K562 (cell line): Measurements from ENCODE around the gene AMDHD2. TPM values are rescaled to one million over a fixed set of nuclear protein-coding genes. Genes with fewer than 3 reads are reported as not detected.
"Not testable (repeated sequence)": the region's sequence is repeated elsewhere in the genome, so short reads cannot be mapped to it uniquely, and the experiment has no call there.

Experiments used
- ATAC-seq: fragments of 200-7000 bp; cut with Tn5 transposase; 3 replicates; pipeline ENCODE4 v1.9.1; 2020; ENCODE audit warnings: moderate library complexity
- BruUV-seq: library from RNA; stranded (reverse); fragments of 400-500 nt; replicated peaks from 2 replicates; lab custom pipeline; 2021; lab: Mats Ljungman, UMichigan
- CTCF ChIA-PET: fragments of 300-600 bp; formaldehyde crosslinking; extraction: SDS; loops from one replicate; lab custom pipeline; 2021; ENCODE audit warnings: low intra/inter-chr PET ratio; lab: Yijun Ruan, JAX
- POLR2A ChIA-PET: fragments of 300-600, 350-650 bp; sonication (Branson Sonifier 250); formaldehyde crosslinking; extraction: SDS; loops from one replicate; lab custom pipeline; 2021; ENCODE audit warnings: antibody characterized with exemption, inconsistent platforms; lab: Yijun Ruan, JAX
- DNase-seq, 4 experiments: peaks; one replicate each; pipeline versions ENCODE4 v3.0.0 to v3.0.0-alpha.2; 2011 to 2018; ENCODE audit warnings: low spot score in 3 of 4, mixed read lengths in 3 of 4; ENCODE audit errors: extremely low read depth in 1 of 4
- FAIRE-seq: peaks from 2 replicates; lab custom pipeline; 2011; peaks lifted over from hg19 to GRCh38; lab: Jason Lieb, UNC
- H2AFZ ChIP-seq: 2 replicates; pipeline ENCODE4 v1.6.0; 2011; ENCODE audit warnings: low read depth, low read length, control low read depth, inconsistent platforms
- H3K27ac ChIP-seq: fragments of 200-600 bp; 3 replicates; pipeline ENCODE4 v1.8.0; 2011; ENCODE audit warnings: low read depth, mild to moderate bottlenecking, control low read depth, inconsistent platforms, low read length, moderate library complexity, mixed read lengths; ENCODE audit errors: extremely low read depth
- H3K27me3 ChIP-seq, 2 experiments: fragments of 300-600 bp in 1 of 2; 2 replicates in 1 of 2; 3 replicates in 1 of 2; pipeline versions ENCODE4 v1.6.0 to v1.8.0; 2011; ENCODE audit warnings: inconsistent platforms in 2 of 2, low read length in 2 of 2, mild to moderate bottlenecking in 1 of 2, mixed read lengths in 1 of 2, moderate library complexity in 1 of 2; ENCODE audit not compliant: control insufficient read depth in 2 of 2, insufficient read depth in 2 of 2
- H3K36me3 ChIP-seq: fragments of 300-600 bp; 3 replicates; pipeline ENCODE4 v1.8.0; 2011; ENCODE audit warnings: mild to moderate bottlenecking, low read length, inconsistent platforms; ENCODE audit not compliant: control insufficient read depth, insufficient read depth
- H3K4me1 ChIP-seq, 2 experiments: fragments of 200-600 bp in 1 of 2; replicated peaks in 1 of 2; 2 replicates in 1 of 2; 3 replicates in 1 of 2; pipeline versions ENCODE4 v1.5.1 to v1.8.0; 2011; ENCODE audit warnings: inconsistent platforms in 2 of 2, low read length in 2 of 2, mild to moderate bottlenecking in 1 of 2, mixed read lengths in 1 of 2, moderate library complexity in 1 of 2; ENCODE audit not compliant: control insufficient read depth in 2 of 2, insufficient read depth in 2 of 2
- H3K4me2 ChIP-seq: 2 replicates; pipeline ENCODE4 v1.6.1; 2011; ENCODE audit warnings: low read length, control low read depth, inconsistent platforms, mixed read lengths; ENCODE audit not compliant: insufficient read depth
- H3K4me3 ChIP-seq: fragments of 200-600 bp; sonication (generic), shearing (Covaris generic); 2 replicates; pipeline ENCODE4 v1.5.1; 2016; ENCODE audit warnings: control low read depth, inconsistent platforms
- H3K79me2 ChIP-seq: fragments of 200-600 bp; 3 replicates; pipeline ENCODE4 v1.8.0; 2011; ENCODE audit warnings: low read length, inconsistent platforms; ENCODE audit not compliant: control insufficient read depth, insufficient read depth
- H3K9ac ChIP-seq, 2 experiments: 2 replicates each; pipeline versions ENCODE4 v1.6.0 to v1.6.1; 2011; ENCODE audit warnings: low read depth in 2 of 2, low read length in 2 of 2, control low read depth in 1 of 2, inconsistent platforms in 1 of 2, mild to moderate bottlenecking in 1 of 2, mixed read lengths in 1 of 2; ENCODE audit not compliant: insufficient read depth in 1 of 2
- H3K9me1 ChIP-seq: one replicate; pipeline ENCODE4 v1.6.0; 2011; ENCODE audit warnings: inconsistent platforms, mild to moderate bottlenecking, low read length, moderate library complexity; ENCODE audit not compliant: control insufficient read depth, insufficient read depth
- H3K9me3 ChIP-seq: replicated peaks from 2 replicates; pipeline ENCODE4 v1.5.1; 2011; ENCODE audit warnings: low read depth, low read length, inconsistent platforms; ENCODE audit not compliant: control insufficient read depth, insufficient read depth
- H4K20me1 ChIP-seq: replicated peaks from 2 replicates; pipeline ENCODE4 v1.6.1; 2011; ENCODE audit warnings: low read length, inconsistent platforms, mixed read lengths; ENCODE audit not compliant: control insufficient read depth, insufficient read depth
- ETV5 ChIP-seq: sonication (generic); formaldehyde crosslinking; IDR thresholded peaks from 2 replicates; pipeline ENCODE4 v1.4.0; 2020; ENCODE audit warnings: low read depth, mild to moderate bottlenecking, missing genetic modification reagents
- ILF3 ChIP-seq: fragments of 450-650 bp; IDR thresholded peaks from 2 replicates; pipeline ENCODE4 v1.6.1; 2018; ENCODE audit warnings: antibody characterized with exemption, mild to moderate bottlenecking, moderate library complexity, borderline replicate concordance
- L3MBTL2 ChIP-seq: fragments of 450-650 bp; IDR thresholded peaks from 2 replicates; pipeline ENCODE4 v1.6.1; 2016; ENCODE audit warnings: mild to moderate bottlenecking, moderate library complexity
- LEF1 ChIP-seq: fragments of 450-650 bp; IDR thresholded peaks from 2 replicates; pipeline ENCODE4 v1.6.1; 2016; ENCODE audit warnings: mild to moderate bottlenecking
- MCM5 ChIP-seq: fragments of 450-650 bp; IDR thresholded peaks from 2 replicates; pipeline ENCODE4 v1.6.1; 2016; ENCODE audit warnings: low read depth
- MECOM ChIP-seq: fragments of 250-450 bp; sonication (Bioruptor Pico); IDR thresholded peaks from 2 replicates; pipeline ENCODE4 v1.8.0; 2022; ENCODE audit warnings: inconsistent platforms
- NR3C1 ChIP-seq: sonication (generic); formaldehyde crosslinking; IDR thresholded peaks from 2 replicates; pipeline ENCODE4 v1.8.1; 2022; ENCODE audit warnings: missing genetic modification reagents
- NRF1 ChIP-seq, 2 experiments: fragments of 450-650 bp; IDR thresholded peaks in 1 of 2; conservative IDR thresholded peaks in 1 of 2; 2 replicates each; pipeline ENCODE4 v1.6.1; 2014; ENCODE audit warnings: mild to moderate bottlenecking in 2 of 2
- POLR2G ChIP-seq: fragments of 200-400 bp; formaldehyde crosslinking; IDR thresholded peaks from 2 replicates; pipeline ENCODE4 v1.6.1; 2017; ENCODE audit warnings: low read depth, mild to moderate bottlenecking, antibody characterized with exemption, low read length, moderate library complexity
- RAD51 ChIP-seq: fragments of 450-650 bp; IDR thresholded peaks from 2 replicates; pipeline ENCODE4 v1.7.1; 2016; ENCODE audit warnings: low read depth, mild to moderate bottlenecking, borderline replicate concordance
- SREBF1 ChIP-seq: fragments of 150-350 bp; IDR thresholded peaks from 2 replicates; pipeline ENCODE4 v1.6.1; 2014; ENCODE audit warnings: antibody characterized with exemption, low read depth, low read length, borderline replicate concordance
- TAF7 ChIP-seq: fragments of 450-650 bp; IDR thresholded peaks from 2 replicates; pipeline ENCODE4 v1.6.1; 2016; ENCODE audit warnings: missing genetic modification characterization, missing compliant biosample characterization
- TEAD4 ChIP-seq, 2 experiments: sonication (generic) in 1 of 2; formaldehyde crosslinking in 1 of 2; IDR thresholded peaks; 2 replicates each; pipeline versions ENCODE4 v1.6.1 to v1.8.0; 2012 to 2022; ENCODE audit warnings: borderline replicate concordance in 1 of 2, inconsistent platforms in 1 of 2, low read length in 1 of 2, mild to moderate bottlenecking in 1 of 2, missing genetic modification reagents in 1 of 2
- THAP7 ChIP-seq: fragments of 250-450 bp; sonication (Bioruptor Pico); IDR thresholded peaks from 2 replicates; pipeline ENCODE4 v1.5.0; 2021
- ZNF121 ChIP-seq: sonication (generic); formaldehyde crosslinking; conservative IDR thresholded peaks from 2 replicates; pipeline ENCODE4 v1.8.0; 2022; ENCODE audit warnings: missing genetic modification reagents
- ZNF384 ChIP-seq: IDR thresholded peaks from 2 replicates; pipeline ENCODE4 v1.6.1; 2012; ENCODE audit warnings: low read depth, low read length, improper control_type of control experiment
- WGBS: fragments of 100-300 bp; shearing (Covaris generic); methylation state at CpG from one replicate; pipeline ENCODE4 v1.1.6; 2016; ENCODE audit warnings: low coverage, mixed read lengths; ENCODE audit not compliant: insufficient coverage; ENCODE audit errors: missing lambda C conversion rate; 5-methylcytosine and 5-hydroxymethylcytosine counted together
- in situ Hi-C: fragments of 300-500 bp; cut with MboI; formaldehyde crosslinking; loops from 4 replicates; pipeline ENCODE4 v1.15.0; 2018; ENCODE audit warnings: inconsistent platforms, mixed read lengths
- intact Hi-C: fragments of 100-400 bp; cut with micrococcal nuclease; formaldehyde crosslinking; loops from 2 replicates; pipeline ENCODE4 v1.14.2; 2022
- polyA plus RNA-seq, 8 experiments: library from polyadenylated mRNA; depleted of rRNA in 4 of 8; stranded (reverse) in 5 of 8; unstranded in 3 of 8; fragments of >200 nt; fragmentation: Nextera tagmentation in 2 of 8; fragmentation: Illumina TruSeq in 1 of 8; extraction: Ambion mirVana in 2 of 8; extraction: Trizol in 1 of 8; gene quantifications; 2 replicates each; pipeline versions ENCODE4 v1.2.1 to v1.2.3, GENCODE V29; 2011 to 2014; ENCODE audit warnings: inconsistent platforms in 1 of 8, missing spikeins in 1 of 8
- total RNA-seq, 7 experiments: library from RNA; depleted of rRNA in 6 of 7; stranded (reverse); fragments of >200 nt in 6 of 7; fragmentation: Illumina TruSeq in 2 of 7; extraction: Trizol in 2 of 7; gene quantifications; 2 replicates each; pipeline versions ENCODE4 v1.2.1 to v1.2.3, GENCODE V29; 2011 to 2021; ENCODE audit warnings: low replicate concordance in 1 of 7

The AMDHD2 gene
- total and polyA plus RNA-seq, 9 of the 15 experiments (the other 6 are each of a cell fraction or from before 2014, with no cell fraction given): 0.38 to 56.9 (median 18.3) TPM; not detected in 1

- H3K27me3 ChIP-seq, CTCF ChIA-PET, intact Hi-C loops, ATAC-seq, H4K20me1 ChIP-seq, BruUV-seq, DNase-seq, in situ Hi-C loops, H3K9me3 ChIP-seq, H3K79me2 ChIP-seq, H3K9me1 ChIP-seq: not testable (repeated sequence)
- Histone ChIP-seq H3K27ac (peak overlapping the region; percentile 48), H3K4me1 (peaks cover 15 to 66% of the 10 kb centered on the region in 2 experiments; a peak in 4 of 5 replicates), H3K4me3 (peak overlapping the region; percentile 51; the same call in 1 of the 2 replicates), H3K4me2 (peak overlapping the region; percentile 79), H2AFZ (peak overlapping the region; percentile 94), H3K36me3 (peaks cover 28% of the 10 kb centered on the region; the same call in 2 of the 3 replicates), H3K9ac (peak overlapping the region; percentile 75 to 93; a peak in 3 of 4 replicates)
- FAIRE-seq: peak; percentile 69
- TF ChIP-seq ETV5 (0 out of 2 replicates have a peak, but pooled peaks have one; percentile 4), NRF1 (conservative IDR thresholded peaks at IDR 0.05 in 1 of 2, IDR thresholded peaks at IDR 0.05 in 1 of 2) (peak in 1 of 2 experiments; percentile 52; a peak in 2 of 4 replicates), ZNF384 (peak; percentile 68), L3MBTL2 (0 out of 2 replicates have a peak, but pooled peaks have one; percentile 13)
- POLR2A ChIA-PET: interaction anchor here (1.1 to 3.8 kb wide), 3 partner anchors 12 to 18 kb away, joined by 3 to 45 read pairs (median 7); partner anchors contain the start of gene AMDHD2
- 50% methylated on average over 9 of the region's 16 CpGs for WGBS
These were observed 13.1 kb downstream of the AMDHD2 start for GRCh38 chr16:2533142-2533755.

- CTCF ChIA-PET: no interaction called here
- no peak overlapping the region for H3K27ac ChIP-seq
- 93% methylated on average over 11 of the region's 11 CpGs for WGBS
- peaks cover 6% of the 10 kb centered on the region for H3K79me2 ChIP-seq
- H2AFZ ChIP-seq: no peak overlapping the region
- ATAC-seq (no peak), DNase-seq (no peak), FAIRE-seq (no peak)
- in situ Hi-C loops (no loop called here), intact Hi-C loops (no loop called here)
- peaks cover 21% of the 10 kb centered on the region; the same call in 2 of the 3 replicates for H3K36me3 ChIP-seq
- peaks cover 3% of the 10 kb centered on the region for H3K9me1 ChIP-seq
- H3K4me2 ChIP-seq: no peak overlapping the region
- no peaks in the 10 kb centered on the region for H4K20me1 ChIP-seq
- BruUV-seq: no TSS peak
- H3K4me3 ChIP-seq: no peak overlapping the region
- POLR2A ChIA-PET: interaction anchor here (1.1 to 3.8 kb wide), 2 partner anchors 13 to 19 kb away, joined by 3 to 45 read pairs; partner anchors contain the start of gene AMDHD2
- peaks cover 15 to 60% of the 10 kb centered on the region in 2 experiments; a peak in 4 of 5 replicates for H3K4me1 ChIP-seq
- no peaks in the 10 kb centered on the region for H3K9me3 ChIP-seq
- no peaks in the 10 kb centered on the region for H3K27me3 ChIP-seq
- H3K9ac ChIP-seq: no peak overlapping the region
- TF ChIP-seq RAD51: no peak
- no peak for TF ChIP-seq TEAD4 (IDR thresholded peaks at IDR 0.05; ENCODE audit: low read length)
- no peak for TF ChIP-seq TEAD4 (CRISPR knock-in tag; IDR thresholded peaks at IDR 0.05; ENCODE audit: borderline replicate concordance)
- no peak for TF ChIP-seq LEF1
- TF ChIP-seq SREBF1: no peak
- no peak for TF ChIP-seq TAF7 (tag)
- no peak for TF ChIP-seq MECOM (CRISPR knock-in tag)
- no peak for TF ChIP-seq ILF3
- 0 out of 2 replicates have a peak, but pooled peaks have one; percentile 24 for TF ChIP-seq POLR2G
- TF ChIP-seq NR3C1: no peak
- no peak for TF ChIP-seq MCM5
- peak; percentile 95 for TF ChIP-seq ZNF121
- TF ChIP-seq THAP7 (CRISPR knock-in tag): no peak
These were observed 13.7 kb downstream of the AMDHD2 start for GRCh38 chr16:2533912-2534311.
